RWPE2 (cell line): Measurements from ENCODE around the gene FOXJ3.

Experiments
- ATAC-seq: fragments of 200-7000 bp; cut with Tn5 transposase; 3 replicates; pipeline ENCODE4 v1.9.1; 2021; ENCODE audit warnings: low read depth
- DNase-seq: peaks from one replicate; pipeline ENCODE4 v3.0.0-alpha.2; 2020; ENCODE audit warnings: low spot score
- H3K27ac ChIP-seq: fragments of 450-650 bp; 2 replicates; pipeline ENCODE4 v1.5.1; 2017; ENCODE audit warnings: mild to moderate bottlenecking; ENCODE audit not compliant: poor library complexity, severe bottlenecking
- H3K27me3 ChIP-seq: fragments of 250-450 bp; sonication (Bioruptor Pico); 2 replicates; pipeline ENCODE4 v1.5.1; 2021; ENCODE audit warnings: mild to moderate bottlenecking, moderate library complexity; ENCODE audit not compliant: insufficient read depth, poor library complexity, severe bottlenecking
- H3K36me3 ChIP-seq: fragments of 250-450 bp; sonication (Bioruptor Pico); 2 replicates; pipeline ENCODE4 v1.5.1; 2020; ENCODE audit warnings: low read depth, mild to moderate bottlenecking, moderate library complexity
- H3K4me1 ChIP-seq: fragments of 250-450 bp; sonication (Bioruptor Pico); 2 replicates; pipeline ENCODE4 v1.5.1; 2021; ENCODE audit warnings: mild to moderate bottlenecking, moderate library complexity; ENCODE audit not compliant: insufficient read depth, poor library complexity, severe bottlenecking
- H3K4me3 ChIP-seq: fragments of 250-450 bp; sonication (Bioruptor Pico); 2 replicates; pipeline ENCODE4 v1.5.1; 2021; ENCODE audit warnings: mild to moderate bottlenecking, moderate library complexity; ENCODE audit not compliant: severe bottlenecking
- H3K9me3 ChIP-seq: fragments of 250-450 bp; sonication (Bioruptor Pico); 2 replicates; pipeline ENCODE4 v1.5.1; 2021; ENCODE audit warnings: mild to moderate bottlenecking, moderate library complexity; ENCODE audit not compliant: severe bottlenecking
- TF ChIP-seq, protein P1 (sequence below): fragments of 450-650 bp; IDR thresholded peaks from one replicate; pipeline ENCODE4 v1.5.1; 2017; ENCODE audit warnings: mild to moderate bottlenecking, moderate library complexity; ENCODE audit not compliant: poor library complexity, severe bottlenecking

FOXJ3 gene

DNA sequence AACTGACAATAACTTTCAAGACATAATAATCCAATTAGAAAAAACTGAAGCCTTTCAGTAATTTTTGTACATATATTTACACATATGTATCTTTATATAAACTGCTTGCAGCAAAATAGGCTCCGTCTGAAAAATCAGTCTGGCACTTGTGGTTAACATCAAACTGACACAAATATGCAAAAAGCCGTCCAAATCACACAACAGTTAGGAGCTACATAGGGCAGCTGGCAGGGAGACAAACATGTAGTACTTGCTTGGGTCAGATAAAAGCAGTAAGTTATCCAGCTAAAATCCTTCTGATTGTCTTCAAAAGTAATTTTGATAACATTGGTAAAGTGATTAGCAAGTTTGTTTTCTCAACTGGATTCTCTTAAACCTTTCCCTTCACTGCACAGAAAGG lies 155.8 kb downstream of the FOXJ3 start:
- H3K4me3 ChIP-seq, result no peak overlapping the region
- DNase-seq, result no peak
- H3K4me1 ChIP-seq, result peaks cover 15% of the 10 kb centered on the region
- peaks cover 19% of the 10 kb centered on the region for H3K36me3 ChIP-seq
- TF ChIP-seq, protein P1, sequence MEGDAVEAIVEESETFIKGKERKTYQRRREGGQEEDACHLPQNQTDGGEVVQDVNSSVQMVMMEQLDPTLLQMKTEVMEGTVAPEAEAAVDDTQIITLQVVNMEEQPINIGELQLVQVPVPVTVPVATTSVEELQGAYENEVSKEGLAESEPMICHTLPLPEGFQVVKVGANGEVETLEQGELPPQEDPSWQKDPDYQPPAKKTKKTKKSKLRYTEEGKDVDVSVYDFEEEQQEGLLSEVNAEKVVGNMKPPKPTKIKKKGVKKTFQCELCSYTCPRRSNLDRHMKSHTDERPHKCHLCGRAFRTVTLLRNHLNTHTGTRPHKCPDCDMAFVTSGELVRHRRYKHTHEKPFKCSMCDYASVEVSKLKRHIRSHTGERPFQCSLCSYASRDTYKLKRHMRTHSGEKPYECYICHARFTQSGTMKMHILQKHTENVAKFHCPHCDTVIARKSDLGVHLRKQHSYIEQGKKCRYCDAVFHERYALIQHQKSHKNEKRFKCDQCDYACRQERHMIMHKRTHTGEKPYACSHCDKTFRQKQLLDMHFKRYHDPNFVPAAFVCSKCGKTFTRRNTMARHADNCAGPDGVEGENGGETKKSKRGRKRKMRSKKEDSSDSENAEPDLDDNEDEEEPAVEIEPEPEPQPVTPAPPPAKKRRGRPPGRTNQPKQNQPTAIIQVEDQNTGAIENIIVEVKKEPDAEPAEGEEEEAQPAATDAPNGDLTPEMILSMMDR, result no peak
- H3K27me3 ChIP-seq, result no peaks in the 10 kb centered on the region
- no peak overlapping the region for H3K27ac ChIP-seq
- H3K9me3 ChIP-seq, result no peaks in the 10 kb centered on the region
- no peak for ATAC-seq

DNA sequence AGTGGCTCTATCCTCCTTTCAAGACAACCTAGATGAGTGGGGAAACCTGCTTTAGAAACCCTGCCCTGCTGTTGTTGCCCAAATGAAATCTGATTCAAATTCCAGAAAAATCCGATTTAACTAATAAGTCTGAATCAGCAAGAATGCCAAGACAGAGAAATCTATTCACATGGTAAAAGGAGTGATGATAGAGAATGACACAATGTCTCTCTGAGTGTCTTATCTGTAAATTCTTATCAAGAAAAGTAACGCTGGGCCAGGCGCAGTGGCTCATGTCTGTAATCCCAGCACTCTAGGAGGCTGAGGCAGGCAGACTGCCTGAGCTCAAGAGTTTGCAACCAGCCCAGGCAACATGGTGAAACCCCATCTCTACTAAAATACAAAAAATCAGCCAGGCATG lies 156.8 kb downstream of the FOXJ3 start:
- ATAC-seq, result no peak
- H3K36me3 ChIP-seq, result peaks cover 14% of the 10 kb centered on the region; the same call in 1 of the 2 replicates
- H3K4me1 ChIP-seq, result peaks cover 23% of the 10 kb centered on the region
- no peak overlapping the region for H3K27ac ChIP-seq
- H3K9me3 ChIP-seq, result no peaks in the 10 kb centered on the region
- H3K27me3 ChIP-seq, result no peaks in the 10 kb centered on the region
- TF ChIP-seq, protein P1, result no peak
- no peak overlapping the region for H3K4me3 ChIP-seq
- DNase-seq, result no peak

DNA sequence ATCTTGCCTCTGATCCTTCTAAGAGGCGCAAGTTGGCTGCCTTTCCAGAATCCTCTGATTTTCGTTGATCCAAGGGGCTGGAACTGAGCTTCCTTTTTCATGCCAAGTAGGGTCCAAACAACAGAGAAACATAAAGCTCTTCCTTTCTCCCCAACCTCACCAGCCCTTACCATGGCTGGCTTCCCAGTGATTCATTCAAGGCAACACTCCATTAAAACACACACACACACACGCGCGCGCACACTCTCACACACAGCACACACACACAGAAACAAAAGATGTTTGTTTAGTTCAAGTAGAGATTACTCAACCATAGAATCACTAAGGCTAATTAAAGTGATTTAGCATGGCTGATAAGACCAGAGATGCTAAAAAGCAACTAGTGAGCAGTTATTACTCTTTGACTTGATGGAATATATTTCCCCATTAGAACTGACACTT lies 157.5 kb downstream of the FOXJ3 start:
- ATAC-seq (no peak), DNase-seq (no peak)
- TF ChIP-seq, protein P1, result no peak
- Histone ChIP-seq H3K9me3 (no peaks in the 10 kb centered on the region), H3K4me1 (peaks cover 29% of the 10 kb centered on the region), H3K36me3 (peaks cover 14% of the 10 kb centered on the region; the same call in 1 of the 2 replicates), H3K27me3 (no peaks in the 10 kb centered on the region), H3K27ac (peak overlapping the region; percentile 27), H3K4me3 (no peak overlapping the region)

DNA sequence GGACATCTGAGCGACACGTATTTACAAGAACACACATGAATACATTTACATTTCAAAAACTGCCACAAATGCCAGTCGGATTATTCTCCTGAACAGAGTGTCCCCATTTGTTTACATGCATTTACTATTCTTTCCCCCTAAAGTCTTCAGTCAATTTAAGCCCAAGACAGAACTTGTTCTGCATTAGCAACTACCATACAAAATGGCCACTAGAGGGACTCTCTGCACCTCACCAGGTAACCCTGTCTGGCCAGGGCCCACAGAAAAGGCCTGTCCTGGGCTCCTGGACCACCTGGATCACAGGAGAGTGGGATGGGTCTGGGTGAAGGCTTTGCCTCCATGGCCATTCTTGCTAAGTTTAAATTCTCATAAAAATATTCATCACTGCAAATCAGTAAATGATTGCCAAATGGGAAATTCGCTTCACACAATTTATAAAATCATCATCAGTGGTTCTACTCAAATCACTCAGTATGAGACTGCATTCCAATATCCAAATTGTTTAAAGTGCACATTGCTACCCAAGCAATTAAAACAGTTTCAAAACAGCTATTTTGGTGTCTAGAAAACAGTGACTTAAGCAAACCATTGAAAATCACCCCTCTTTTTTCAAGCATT lies 158.0 kb downstream of the FOXJ3 start:
- DNase-seq (no peak), ATAC-seq (peak; percentile 55; the same call in 2 of the 3 replicates)

More for the DNA sequence above, 158.0 kb downstream of the FOXJ3 start:
- Histone ChIP-seq H3K9me3 (no peaks in the 10 kb centered on the region), H3K4me3 (no peak overlapping the region), H3K27ac (peak overlapping the region; percentile 27), H3K36me3 (peaks cover 14% of the 10 kb centered on the region; the same call in 1 of the 2 replicates), H3K4me1 (peaks cover 33% of the 10 kb centered on the region), H3K27me3 (no peaks in the 10 kb centered on the region)
- TF ChIP-seq, protein P1, result peak; percentile 95
